ENCODE data around the gene SH3RF3. TPM values are rescaled to one million over a fixed set of nuclear protein-coding genes. Genes with fewer than 3 reads are reported as not detected.

The SH3RF3 gene
- total RNA-seq, 1 donor from 2014 or later, result 1.3 TPM

GRCh38 chr2:109345091-109345490 is 216.1 kb downstream of the SH3RF3 start:
- TF ChIP-seq CTCF (IDR thresholded peaks at IDR 0.05; ENCODE audit: unreplicated experiment), result no peak
- peaks cover 1% of the 10 kb centered on the region for H3K4me1 Mint-ChIP-seq (ENCODE audit: low read depth)
- DNase-seq (ENCODE audit: low spot score, unreplicated experiment), result no peak
- no peak overlapping the region for H3K27ac Mint-ChIP-seq
- no peak overlapping the region for H3K4me3 Mint-ChIP-seq (ENCODE audit: low read depth)
- no peaks in the 10 kb centered on the region for H3K9me3 Mint-ChIP-seq (ENCODE audit: low read depth)
- no peaks in the 10 kb centered on the region for H3K36me3 Mint-ChIP-seq (ENCODE audit: insufficient read depth)
- H3K27me3 Mint-ChIP-seq, result peaks cover 11% of the 10 kb centered on the region

DNA sequence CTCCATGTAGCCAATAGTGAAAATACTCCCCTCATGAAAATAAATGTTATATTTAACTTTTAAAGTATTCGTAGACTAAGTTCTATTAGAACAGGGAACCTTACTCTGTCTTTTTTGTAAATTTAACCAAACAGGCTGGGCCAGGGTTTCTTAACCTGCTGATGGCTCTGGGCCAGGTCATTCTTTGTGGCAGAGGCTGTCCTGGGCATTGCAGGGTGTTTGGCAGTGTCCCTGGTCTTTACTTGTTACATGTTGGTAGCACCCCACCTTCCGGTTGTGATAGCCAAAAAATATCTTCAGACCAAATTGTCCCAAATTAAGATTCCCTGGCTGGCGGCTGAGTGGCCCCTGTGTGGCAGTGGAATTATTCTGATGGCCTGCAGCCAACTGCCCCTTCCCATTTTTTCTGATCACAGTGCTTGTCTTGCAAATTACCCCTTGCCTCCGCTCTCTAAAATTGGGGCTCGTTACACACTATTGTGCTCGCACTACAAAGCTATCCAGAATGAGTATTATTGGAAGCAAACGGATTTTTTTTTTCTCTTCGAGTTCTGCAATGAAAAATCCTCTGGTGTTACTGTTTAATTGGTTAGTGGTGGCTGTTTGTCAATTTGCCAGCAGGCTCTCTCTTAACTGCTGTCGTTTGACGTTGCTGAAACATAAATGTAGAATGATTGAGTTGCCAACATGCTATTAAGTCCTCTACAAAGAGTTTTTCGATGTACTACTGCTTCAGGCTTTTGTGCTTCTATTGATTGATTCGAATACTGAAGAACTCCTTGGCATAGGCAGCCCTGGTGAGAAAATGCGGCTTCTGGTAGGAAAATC is 216.9 kb downstream of the SH3RF3 start:
- H3K27me3 Mint-ChIP-seq, result peaks cover 11% of the 10 kb centered on the region
- peaks cover 1% of the 10 kb centered on the region for H3K4me1 Mint-ChIP-seq (ENCODE audit: low read depth)
- no peaks in the 10 kb centered on the region for H3K36me3 Mint-ChIP-seq (ENCODE audit: insufficient read depth)
- H3K9me3 Mint-ChIP-seq (ENCODE audit: low read depth), result no peaks in the 10 kb centered on the region
- TF ChIP-seq CTCF (IDR thresholded peaks at IDR 0.05; ENCODE audit: unreplicated experiment), result no peak
- H3K27ac Mint-ChIP-seq, result no peak overlapping the region
- no peak overlapping the region for H3K4me3 Mint-ChIP-seq (ENCODE audit: low read depth)
- no peak for DNase-seq (ENCODE audit: low spot score, unreplicated experiment)

GRCh38 chr2:109346601-109347228 is 217.7 kb downstream of the SH3RF3 start:
- H3K4me1 Mint-ChIP-seq (ENCODE audit: low read depth), result peaks cover 1% of the 10 kb centered on the region
- TF ChIP-seq CTCF (IDR thresholded peaks at IDR 0.05; ENCODE audit: unreplicated experiment), result no peak
- no peak overlapping the region for H3K27ac Mint-ChIP-seq
- no peaks in the 10 kb centered on the region for H3K9me3 Mint-ChIP-seq (ENCODE audit: low read depth)
- H3K27me3 Mint-ChIP-seq, result peaks cover 11% of the 10 kb centered on the region
- DNase-seq (ENCODE audit: low spot score, unreplicated experiment), result no peak
- no peak overlapping the region for H3K4me3 Mint-ChIP-seq (ENCODE audit: low read depth)
- H3K36me3 Mint-ChIP-seq (ENCODE audit: insufficient read depth), result no peaks in the 10 kb centered on the region

- H3K27ac Mint-ChIP-seq, result no peak overlapping the region
- DNase-seq (ENCODE audit: low spot score, unreplicated experiment), result no peak
- peaks cover 11% of the 10 kb centered on the region for H3K27me3 Mint-ChIP-seq
- H3K4me1 Mint-ChIP-seq (ENCODE audit: low read depth), result peaks cover 1% of the 10 kb centered on the region
- TF ChIP-seq CTCF (IDR thresholded peaks at IDR 0.05; ENCODE audit: unreplicated experiment), result no peak
- H3K36me3 Mint-ChIP-seq (ENCODE audit: insufficient read depth), result no peaks in the 10 kb centered on the region
- H3K9me3 Mint-ChIP-seq (ENCODE audit: low read depth), result no peaks in the 10 kb centered on the region
- no peak overlapping the region for H3K4me3 Mint-ChIP-seq (ENCODE audit: low read depth)
Measured at GRCh38 chr2:109347626-109348025, 218.6 kb downstream of the SH3RF3 start.

DNA sequence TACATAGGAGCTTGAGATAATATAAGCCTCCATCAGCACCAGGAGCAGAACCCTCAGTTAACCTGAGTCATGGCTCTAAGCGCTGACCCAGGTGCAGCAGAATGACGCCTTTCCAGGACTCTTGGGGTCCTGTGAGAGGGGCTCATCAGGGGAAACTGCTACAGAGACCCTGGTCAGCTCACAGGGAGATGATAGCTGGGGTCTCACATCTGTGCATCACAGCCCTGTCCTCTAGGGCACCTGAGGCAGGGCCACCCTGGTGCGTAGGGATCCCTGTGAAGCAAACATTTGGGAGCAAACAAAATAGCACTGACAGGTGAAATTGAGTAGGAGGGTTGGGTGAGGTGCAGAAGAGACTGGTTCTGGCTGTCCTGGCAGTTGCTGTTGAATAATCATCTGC is 219.2 kb downstream of the SH3RF3 start:
- no peaks in the 10 kb centered on the region for H3K9me3 Mint-ChIP-seq (ENCODE audit: low read depth)
- peaks cover 11% of the 10 kb centered on the region for H3K27me3 Mint-ChIP-seq
- H3K36me3 Mint-ChIP-seq (ENCODE audit: insufficient read depth), result no peaks in the 10 kb centered on the region
- H3K4me1 Mint-ChIP-seq (ENCODE audit: low read depth), result peaks cover 1% of the 10 kb centered on the region
- no peak for TF ChIP-seq CTCF (IDR thresholded peaks at IDR 0.05; ENCODE audit: unreplicated experiment)
- no peak for DNase-seq (ENCODE audit: low spot score, unreplicated experiment)
- no peak overlapping the region for H3K4me3 Mint-ChIP-seq (ENCODE audit: low read depth)
- H3K27ac Mint-ChIP-seq, result no peak overlapping the region
